Ectodermal cell (in vitro differentiated cells): ENCODE data around the gene CLEC18A.
"Not testable (repeated sequence)": the region's sequence is repeated elsewhere in the genome, so short reads cannot be mapped to it uniquely, and the experiment has no call there.

Source experiments
- H3K27ac ChIP-seq: 2 replicates; pipeline ENCODE4 v1.7.0; 2013; ENCODE audit warnings: mild to moderate bottlenecking, low read depth, low read length; ENCODE audit not compliant: insufficient read depth, poor library complexity, severe bottlenecking
- H3K27me3 ChIP-seq: 2 replicates; pipeline ENCODE4 v1.7.0; 2013; ENCODE audit warnings: mild to moderate bottlenecking, low read length; ENCODE audit not compliant: insufficient read depth, control insufficient read depth, poor library complexity, severe bottlenecking
- H3K36me3 ChIP-seq: one replicate; pipeline ENCODE4 v1.7.0; 2013; ENCODE audit warnings: low read length; ENCODE audit not compliant: control insufficient read depth, insufficient read depth
- H3K4me1 ChIP-seq: one replicate; pipeline ENCODE4 v1.7.0; 2013; ENCODE audit warnings: low read length; ENCODE audit not compliant: control insufficient read depth, insufficient read depth
- H3K4me3 ChIP-seq: 2 replicates; pipeline ENCODE4 v1.7.0; 2013; ENCODE audit warnings: low read depth, low read length, control low read depth; ENCODE audit not compliant: insufficient read depth
- H3K9me3 ChIP-seq: 2 replicates; pipeline ENCODE4 v1.7.0; 2013; ENCODE audit warnings: mild to moderate bottlenecking, low read length, moderate library complexity; ENCODE audit not compliant: control insufficient read depth
- WGBS, 2 experiments: methylation state at CpG; one replicate each; pipeline ENCODE4 v1.1.7; 2013; ENCODE audit warnings: missing lambda C conversion rate in 2 of 2; 5-methylcytosine and 5-hydroxymethylcytosine counted together

CLEC18A gene

GRCh38 chr16:69950411-69950810 is 723 bp upstream of the CLEC18A start:
- not testable (repeated sequence) for H3K4me3 ChIP-seq, H3K27ac ChIP-seq, H3K36me3 ChIP-seq, H3K4me1 ChIP-seq, H3K27me3 ChIP-seq, H3K9me3 ChIP-seq
- WGBS, 2 experiments, result no CpG with 5 or more reads among the region's 17 CpGs

- H3K4me3 ChIP-seq, H3K27ac ChIP-seq, H3K27me3 ChIP-seq, H3K36me3 ChIP-seq, H3K9me3 ChIP-seq, H3K4me1 ChIP-seq: not testable (repeated sequence)
- WGBS, 2 experiments, result no CpG with 5 or more reads among the region's 14 CpGs
Measured at GRCh38 chr16:69951672-69952031, 518 bp downstream of the CLEC18A start.

GRCh38 chr16:69952116-69952515 is 982 bp downstream of the CLEC18A start:
- not testable (repeated sequence) for H3K9me3 ChIP-seq, H3K4me1 ChIP-seq, H3K36me3 ChIP-seq, H3K4me3 ChIP-seq, H3K27me3 ChIP-seq, H3K27ac ChIP-seq
- 94 to 100% methylated on average over 3 to 6 of the region's 15 CpGs for WGBS, 2 experiments

GRCh38 chr16:69952572-69953355 is 1.6 kb downstream of the CLEC18A start:
- H3K9me3 ChIP-seq, H3K27me3 ChIP-seq, H3K27ac ChIP-seq, H3K4me1 ChIP-seq, H3K4me3 ChIP-seq, H3K36me3 ChIP-seq: not testable (repeated sequence)
- 92 to 97% methylated on average over 6 to 11 of the region's 24 CpGs for WGBS, 2 experiments

GRCh38 chr16:69954241-69954640 is 3.1 kb downstream of the CLEC18A start:
- not testable (repeated sequence) for H3K4me1 ChIP-seq, H3K27me3 ChIP-seq, H3K36me3 ChIP-seq, H3K27ac ChIP-seq, H3K4me3 ChIP-seq, H3K9me3 ChIP-seq
- 87 to 92% methylated on average over 9 to 12 of the region's 13 CpGs for WGBS, 2 experiments

GRCh38 chr16:69963312-69963711 is 12.2 kb downstream of the CLEC18A start:
- not testable (repeated sequence) for H3K27ac ChIP-seq, H3K9me3 ChIP-seq, H3K4me3 ChIP-seq, H3K27me3 ChIP-seq, H3K36me3 ChIP-seq, H3K4me1 ChIP-seq
- WGBS, 2 experiments, result no CpG with 5 or more reads among the region's 9 CpGs

- 27 to 30% methylated on average over 15 to 27 of the region's 68 CpGs for WGBS, 2 experiments
- H3K9me3 ChIP-seq, H3K4me1 ChIP-seq, H3K36me3 ChIP-seq, H3K27ac ChIP-seq, H3K27me3 ChIP-seq: not testable (repeated sequence)
- H3K4me3 ChIP-seq, result peak overlapping the region; percentile 18
Measured at GRCh38 chr16:69964960-69965660, 14.0 kb downstream of the CLEC18A start.

- H3K4me1 ChIP-seq, H3K4me3 ChIP-seq, H3K27ac ChIP-seq, H3K27me3 ChIP-seq, H3K9me3 ChIP-seq, H3K36me3 ChIP-seq: not testable (repeated sequence)
- WGBS, 2 experiments, result no CpG with 5 or more reads among the region's 24 CpGs
Measured at GRCh38 chr16:69965661-69966054, 14.5 kb downstream of the CLEC18A start.

GRCh38 chr16:69967688-69968087 is 16.6 kb downstream of the CLEC18A start:
- no CpG with 5 or more reads among the region's 5 CpGs for WGBS, 2 experiments

GRCh38 chr16:69968125-69968524 is 17.0 kb downstream of the CLEC18A start:
- H3K4me3 ChIP-seq, H3K36me3 ChIP-seq, H3K27me3 ChIP-seq, H3K9me3 ChIP-seq, H3K27ac ChIP-seq, H3K4me1 ChIP-seq: not testable (repeated sequence)
- WGBS, 2 experiments, result no CpG with 5 or more reads among the region's 10 CpGs

More at GRCh38 chr16:69967688-69968087, 16.6 kb downstream of the CLEC18A start:
- not testable (repeated sequence) for H3K27me3 ChIP-seq, H3K4me1 ChIP-seq, H3K27ac ChIP-seq, H3K9me3 ChIP-seq, H3K36me3 ChIP-seq, H3K4me3 ChIP-seq
